Measurements from ENCODE around the gene KRT10. TPM values are rescaled to one million over a fixed set of nuclear protein-coding genes. Genes with fewer than 3 reads are reported as not detected.

The KRT10 gene
- total RNA-seq, 4 donors from 2014 or later, result 6.9 to 47.1 (median 39.8) TPM; not detected in 1

DNA sequence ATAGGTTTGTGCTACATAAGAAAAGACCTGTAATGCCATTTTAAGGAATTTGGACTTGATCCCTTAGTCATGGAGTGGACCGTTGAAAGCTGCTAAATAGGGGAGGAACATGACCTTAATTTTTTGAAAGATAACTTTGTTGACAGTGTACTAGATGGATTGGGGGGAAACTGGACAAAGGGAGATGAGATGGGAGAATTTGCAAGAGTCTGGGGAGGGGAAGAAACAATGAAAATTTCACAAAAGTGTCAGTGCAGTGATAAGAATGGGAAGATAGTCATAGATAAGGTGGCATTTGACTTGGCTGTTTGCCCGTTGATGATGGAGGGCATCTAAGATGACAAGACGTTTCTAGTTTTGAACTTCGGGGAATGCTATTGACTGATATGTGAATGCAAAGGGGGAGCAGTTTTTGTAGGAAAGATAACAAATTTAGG is 22.3 kb upstream of the KRT10 start:
- TF ChIP-seq POLR2A (IDR thresholded peaks at IDR 0.05), result no peak
- TF ChIP-seq, protein P1, sequence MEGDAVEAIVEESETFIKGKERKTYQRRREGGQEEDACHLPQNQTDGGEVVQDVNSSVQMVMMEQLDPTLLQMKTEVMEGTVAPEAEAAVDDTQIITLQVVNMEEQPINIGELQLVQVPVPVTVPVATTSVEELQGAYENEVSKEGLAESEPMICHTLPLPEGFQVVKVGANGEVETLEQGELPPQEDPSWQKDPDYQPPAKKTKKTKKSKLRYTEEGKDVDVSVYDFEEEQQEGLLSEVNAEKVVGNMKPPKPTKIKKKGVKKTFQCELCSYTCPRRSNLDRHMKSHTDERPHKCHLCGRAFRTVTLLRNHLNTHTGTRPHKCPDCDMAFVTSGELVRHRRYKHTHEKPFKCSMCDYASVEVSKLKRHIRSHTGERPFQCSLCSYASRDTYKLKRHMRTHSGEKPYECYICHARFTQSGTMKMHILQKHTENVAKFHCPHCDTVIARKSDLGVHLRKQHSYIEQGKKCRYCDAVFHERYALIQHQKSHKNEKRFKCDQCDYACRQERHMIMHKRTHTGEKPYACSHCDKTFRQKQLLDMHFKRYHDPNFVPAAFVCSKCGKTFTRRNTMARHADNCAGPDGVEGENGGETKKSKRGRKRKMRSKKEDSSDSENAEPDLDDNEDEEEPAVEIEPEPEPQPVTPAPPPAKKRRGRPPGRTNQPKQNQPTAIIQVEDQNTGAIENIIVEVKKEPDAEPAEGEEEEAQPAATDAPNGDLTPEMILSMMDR (IDR thresholded peaks at IDR 0.05), result no peak
- Histone ChIP-seq H3K36me3 (no peaks in the 10 kb centered on the region), H3K27me3 (no peaks in the 10 kb centered on the region), H3K4me3 (no peak overlapping the region), H3K27ac (no peak overlapping the region), H3K4me1 (no peaks in the 10 kb centered on the region), H3K9me3 (no peaks in the 10 kb centered on the region)
- DNase-seq, result no peak
- intact Hi-C loops (cut with DNase I; ENCODE audit: low total_unique reads), result no loop called here

DNA sequence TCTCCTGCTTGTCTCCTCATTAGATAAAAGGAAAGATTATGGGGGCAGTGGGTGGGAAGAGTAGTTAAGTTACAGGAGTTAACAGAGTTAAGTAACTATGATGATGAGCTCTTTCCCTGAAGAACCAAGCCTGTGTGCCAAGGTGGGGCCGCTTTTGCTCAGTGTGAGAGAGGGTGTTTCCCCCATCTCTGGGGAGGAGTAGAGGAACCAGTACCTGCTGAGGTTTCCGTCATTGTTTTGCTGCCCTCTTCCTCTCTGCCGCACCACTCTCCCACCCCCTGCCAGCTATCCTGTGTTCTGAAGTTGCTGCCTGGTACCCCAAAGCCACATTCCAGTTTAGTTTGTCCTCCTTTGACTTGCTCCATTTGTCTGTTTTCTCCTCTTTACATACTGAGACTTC is 20.8 kb upstream of the KRT10 start:
- Histone ChIP-seq H3K27me3 (no peaks in the 10 kb centered on the region), H3K27ac (no peak overlapping the region), H3K4me3 (no peak overlapping the region), H3K4me1 (no peaks in the 10 kb centered on the region), H3K36me3 (no peaks in the 10 kb centered on the region), H3K9me3 (no peaks in the 10 kb centered on the region)
- intact Hi-C loops (cut with DNase I; ENCODE audit: low total_unique reads), result no loop called here
- DNase-seq, result no peak
- no peak for TF ChIP-seq POLR2A (IDR thresholded peaks at IDR 0.05)
- TF ChIP-seq, protein P1 (IDR thresholded peaks at IDR 0.05), result no peak

DNA sequence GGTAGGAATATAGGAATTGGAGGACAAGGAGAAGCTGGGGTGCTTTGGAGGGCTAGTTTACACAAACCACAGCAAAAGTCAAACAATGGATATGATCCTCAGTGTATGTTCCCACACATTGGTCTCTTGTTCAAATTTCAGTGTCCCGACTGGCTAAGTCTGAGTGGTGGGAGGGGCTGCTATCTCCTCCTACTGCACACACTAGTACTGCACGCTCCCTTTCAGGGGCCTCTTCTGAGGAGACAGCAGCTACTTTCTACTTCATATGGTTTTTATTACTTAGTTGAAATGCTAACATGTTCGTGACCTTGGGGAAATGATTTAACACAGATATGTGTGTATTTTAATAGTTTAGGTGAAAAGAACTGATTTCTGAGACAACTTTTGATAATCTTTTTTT is 18.8 kb upstream of the KRT10 start:
- H3K27ac ChIP-seq, result no peak overlapping the region
- intact Hi-C loops (cut with DNase I; ENCODE audit: low total_unique reads), result no loop called here
- no peak overlapping the region for H3K4me3 ChIP-seq
- TF ChIP-seq, protein P1 (IDR thresholded peaks at IDR 0.05), result no peak
- TF ChIP-seq POLR2A (IDR thresholded peaks at IDR 0.05), result no peak
- no peaks in the 10 kb centered on the region for H3K4me1 ChIP-seq
- no peaks in the 10 kb centered on the region for H3K27me3 ChIP-seq
- no peaks in the 10 kb centered on the region for H3K9me3 ChIP-seq
- no peak for DNase-seq
- no peaks in the 10 kb centered on the region for H3K36me3 ChIP-seq

DNA sequence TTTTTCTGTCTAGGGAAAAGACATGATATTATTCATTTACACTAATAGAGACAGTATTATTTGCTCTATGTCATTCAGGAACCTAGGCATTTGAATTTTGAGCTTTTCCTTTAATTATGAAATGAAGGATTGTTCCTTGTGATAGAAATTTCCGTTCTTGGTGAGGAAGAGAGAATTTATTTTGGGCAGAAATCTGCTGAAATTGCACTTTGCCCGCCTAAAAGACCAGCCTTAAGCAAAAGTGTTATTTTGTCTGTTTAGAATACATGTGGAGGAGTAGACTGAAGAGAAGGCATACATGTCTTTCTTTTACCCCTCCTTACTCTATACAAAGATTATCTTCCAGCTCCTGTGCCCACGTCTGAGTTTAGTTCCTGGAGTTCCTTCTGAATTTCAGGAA is 16.8 kb upstream of the KRT10 start:
- Histone ChIP-seq H3K4me3 (no peak overlapping the region), H3K9me3 (no peaks in the 10 kb centered on the region), H3K36me3 (no peaks in the 10 kb centered on the region), H3K27me3 (no peaks in the 10 kb centered on the region), H3K27ac (no peak overlapping the region), H3K4me1 (no peaks in the 10 kb centered on the region)
- TF ChIP-seq, protein P1 (IDR thresholded peaks at IDR 0.05), result no peak
- no peak for TF ChIP-seq POLR2A (IDR thresholded peaks at IDR 0.05)
- no peak for DNase-seq
- intact Hi-C loops (cut with DNase I; ENCODE audit: low total_unique reads), result no loop called here

DNA sequence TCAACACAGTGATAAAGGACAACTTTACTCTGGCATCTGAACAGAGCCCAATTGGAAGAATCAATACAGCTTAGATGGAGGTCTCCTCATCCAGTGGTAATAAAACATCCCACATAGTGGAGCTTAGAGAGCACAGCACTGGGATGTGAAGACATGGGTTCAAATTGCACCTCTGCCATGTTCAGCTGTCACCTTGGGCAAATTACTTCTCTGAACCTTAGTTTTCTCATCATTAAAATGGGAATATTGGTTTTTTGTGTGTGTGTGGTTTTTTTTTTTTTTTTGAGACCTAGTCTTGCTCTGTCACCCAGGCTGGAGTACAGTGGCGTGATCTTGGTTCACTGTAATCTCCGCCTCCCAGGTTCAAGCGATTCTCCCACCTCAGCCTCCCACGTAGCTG is 13.6 kb upstream of the KRT10 start:
- Histone ChIP-seq H3K4me3 (no peak overlapping the region), H3K9me3 (no peaks in the 10 kb centered on the region), H3K36me3 (no peaks in the 10 kb centered on the region), H3K27ac (no peak overlapping the region), H3K4me1 (no peaks in the 10 kb centered on the region), H3K27me3 (no peaks in the 10 kb centered on the region)
- TF ChIP-seq POLR2A (IDR thresholded peaks at IDR 0.05), result no peak
- TF ChIP-seq, protein P1 (IDR thresholded peaks at IDR 0.05), result no peak
- DNase-seq, result no peak
- intact Hi-C loops (cut with DNase I; ENCODE audit: low total_unique reads), result no loop called here
